Measurements from ENCODE around the gene RAC2.

The RAC2 gene

GRCh38 chr22:37221424-37222333, 22.4 kb downstream of the RAC2 start:
- DNase-seq (ENCODE audit: low read depth): no peak

DNA sequence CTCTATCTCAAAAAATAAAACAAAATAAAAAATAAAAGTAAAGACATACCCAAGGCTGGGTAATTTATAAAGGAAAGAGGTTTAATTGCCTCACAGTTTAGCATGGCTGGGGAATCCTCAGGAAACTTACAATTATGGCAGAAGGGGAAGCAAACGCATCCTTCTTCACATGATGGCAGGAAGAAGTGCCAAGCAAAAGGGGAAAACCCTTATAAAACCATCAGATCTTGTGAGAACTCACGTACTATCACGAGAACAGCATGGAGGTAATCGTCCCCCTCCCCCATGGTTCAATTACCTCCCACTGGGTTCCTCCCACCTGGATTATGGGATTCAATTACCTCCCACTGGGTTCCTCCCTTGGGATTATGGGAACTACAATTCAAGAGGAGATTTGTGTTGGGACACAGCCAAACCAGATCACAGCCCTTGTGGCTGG, 23.5 kb downstream of the RAC2 start:
- no peak for DNase-seq (ENCODE audit: low read depth)

- no peak for DNase-seq (ENCODE audit: low read depth)
These were observed 24.5 kb downstream of the RAC2 start for GRCh38 chr22:37219533-37219932.

DNA sequence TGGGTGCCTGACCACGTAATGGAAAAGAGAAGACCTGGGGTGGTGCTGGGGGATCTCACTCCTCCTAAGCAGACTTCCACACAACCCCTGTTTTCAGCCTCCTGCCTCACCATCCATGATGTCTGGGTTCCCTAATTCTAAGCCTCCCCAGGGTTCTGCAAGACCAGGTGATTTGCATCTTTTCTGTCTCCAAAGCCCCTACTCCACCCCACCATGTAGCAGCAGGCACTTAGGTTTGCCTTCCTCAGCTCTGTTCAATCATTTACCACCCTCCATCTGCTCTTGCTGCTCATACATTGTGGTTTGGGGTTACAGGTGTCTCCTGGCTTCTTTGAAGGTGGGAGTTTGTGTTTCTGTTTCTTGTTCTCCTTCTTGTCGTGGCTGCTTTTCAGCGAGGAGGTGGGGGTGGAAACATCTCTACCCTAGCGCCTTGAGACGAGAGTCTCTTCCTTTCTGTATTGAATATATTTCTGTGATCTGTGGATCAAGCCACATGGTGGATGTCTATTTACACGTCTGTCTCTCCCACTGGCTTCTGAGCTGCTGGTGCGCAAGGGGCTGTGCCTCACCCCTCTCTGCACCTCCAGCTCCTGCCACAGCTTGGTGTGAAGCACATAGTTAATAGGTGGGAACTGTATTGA, 25.2 kb downstream of the RAC2 start:
- DNase-seq (ENCODE audit: low read depth): peak; percentile 55

DNA sequence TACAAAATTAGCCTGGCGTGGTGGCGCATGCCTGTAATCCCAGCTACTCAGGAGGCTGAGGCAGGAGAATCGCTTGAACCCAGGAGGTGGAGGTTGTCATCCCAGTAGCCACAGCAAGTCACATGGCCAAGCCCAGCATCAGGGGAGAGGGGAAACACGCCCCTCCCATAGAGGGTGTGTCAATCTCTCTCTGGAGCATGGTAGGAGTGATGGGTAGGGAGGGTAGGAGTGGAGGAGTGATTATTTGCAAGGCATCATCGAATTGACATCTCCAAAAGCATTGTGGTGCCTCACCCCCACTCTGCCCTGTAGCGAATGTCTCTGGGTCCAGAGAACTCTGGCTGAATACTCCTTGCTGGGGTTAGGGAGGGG, 25.7 kb downstream of the RAC2 start:
- no peak for DNase-seq (ENCODE audit: low read depth)

DNA sequence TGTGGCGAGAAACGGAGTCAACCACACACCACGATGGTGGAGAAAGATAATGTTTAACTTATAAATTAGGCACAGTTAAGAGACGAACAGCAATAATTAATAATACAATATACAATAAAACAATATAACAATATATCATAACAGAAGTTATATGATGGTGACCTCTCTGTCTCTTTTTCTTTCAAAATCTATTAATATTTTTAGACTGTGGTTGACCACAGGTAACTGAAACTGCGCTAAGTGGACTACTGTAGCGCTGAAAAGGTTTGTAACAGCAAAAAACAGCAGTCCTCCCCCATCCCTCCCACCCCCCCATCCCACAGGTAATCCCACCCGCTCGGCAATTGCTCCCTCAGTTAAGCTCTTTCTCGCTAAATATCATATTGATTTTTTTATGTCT, 28.2 kb downstream of the RAC2 start:
- no peak for DNase-seq (ENCODE audit: low read depth)

DNA sequence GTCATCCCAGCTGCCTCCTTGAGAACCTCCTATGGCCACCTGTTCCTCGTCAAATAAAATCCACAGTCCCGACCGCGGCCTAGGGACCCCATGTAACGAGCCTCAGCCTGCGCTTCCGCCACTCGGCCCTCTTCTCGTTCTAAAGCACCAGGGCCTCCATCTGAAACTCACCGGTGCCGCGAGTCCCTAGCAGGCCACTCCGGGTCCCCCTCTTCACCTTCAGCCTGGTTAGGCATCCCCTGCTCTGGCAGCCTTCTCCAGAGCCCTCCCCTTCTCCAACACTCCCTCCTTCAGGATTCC, 29.4 kb downstream of the RAC2 start:
- no peak for DNase-seq (ENCODE audit: low read depth)

DNA sequence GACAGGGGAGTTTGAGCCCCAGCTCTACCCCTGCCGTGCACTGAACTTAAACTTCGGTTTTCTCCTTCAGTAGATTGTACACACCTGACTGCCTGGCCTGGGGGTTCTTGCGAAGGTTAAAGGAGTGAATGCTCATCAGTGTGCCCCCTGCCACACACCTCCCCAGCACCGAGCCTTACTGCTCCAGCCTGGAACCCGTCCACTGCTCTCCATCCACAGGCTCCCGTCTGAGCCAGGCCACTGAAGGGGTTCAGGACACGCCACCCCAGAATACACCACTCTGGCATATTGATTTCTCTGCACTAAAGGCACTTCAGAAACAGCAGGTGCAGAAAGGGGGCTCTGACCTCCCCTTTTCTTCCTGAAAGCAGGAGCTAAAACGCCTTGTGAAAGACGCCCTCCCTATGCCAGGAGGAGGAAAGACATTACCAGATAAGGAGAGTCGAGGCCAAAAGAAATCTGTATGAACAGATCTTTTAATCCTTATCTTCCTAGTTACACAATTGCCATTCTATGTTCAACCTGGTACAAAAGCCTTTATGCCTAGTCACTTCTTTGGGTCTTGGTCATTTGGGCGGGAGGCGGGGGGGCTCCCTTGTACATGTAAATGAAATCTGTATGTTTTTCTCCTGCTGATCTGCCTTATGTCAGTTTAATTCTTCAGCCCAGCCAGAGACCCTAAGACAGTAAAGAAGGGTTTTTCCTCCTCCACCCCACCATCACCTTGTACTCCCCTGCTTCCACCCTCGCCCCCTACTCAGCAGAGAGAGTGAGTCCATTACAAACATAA, 29.9 kb downstream of the RAC2 start:
- DNase-seq (ENCODE audit: low read depth): no peak

DNA sequence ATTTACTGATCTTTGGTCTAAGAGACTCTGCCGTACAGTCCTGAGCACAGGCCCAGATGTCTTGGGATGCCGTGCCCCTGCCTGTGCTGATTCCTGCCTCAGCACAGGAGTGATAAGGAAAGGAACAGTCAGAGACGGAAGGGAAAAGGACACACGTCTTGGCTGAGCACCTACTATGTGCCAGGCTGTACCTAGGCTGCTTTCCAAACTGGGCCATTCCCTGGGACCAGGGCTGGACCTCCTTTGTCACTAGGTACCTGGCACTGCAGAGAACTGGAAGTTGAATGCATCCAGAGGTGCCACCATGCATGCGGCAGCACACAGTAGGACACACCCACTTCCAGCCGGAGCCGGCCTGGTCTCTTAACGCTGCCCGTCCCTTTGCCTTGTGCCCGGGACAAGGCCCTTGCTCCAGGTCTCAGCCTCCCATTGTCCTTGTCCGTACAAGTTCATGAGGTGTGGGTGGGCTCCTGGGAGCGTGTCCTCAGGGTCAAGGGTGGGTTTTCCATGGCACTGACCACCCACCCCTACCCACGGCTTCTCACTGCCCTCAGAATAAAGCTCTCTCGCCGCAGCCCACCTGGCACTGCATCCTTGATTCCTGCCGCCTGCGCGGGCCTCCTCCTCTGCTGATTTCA, 30.7 kb downstream of the RAC2 start:
- no peak for DNase-seq (ENCODE audit: low read depth)

- DNase-seq (ENCODE audit: low read depth): no peak
These were observed 31.7 kb downstream of the RAC2 start, which contains the start of gene SSTR3 for GRCh38 chr22:37212174-37212906. TSS of gene SSTR3 (minus strand) at chr22:37212477. CDS start at chr22:37207803, 4,674 bp downstream.

DNA sequence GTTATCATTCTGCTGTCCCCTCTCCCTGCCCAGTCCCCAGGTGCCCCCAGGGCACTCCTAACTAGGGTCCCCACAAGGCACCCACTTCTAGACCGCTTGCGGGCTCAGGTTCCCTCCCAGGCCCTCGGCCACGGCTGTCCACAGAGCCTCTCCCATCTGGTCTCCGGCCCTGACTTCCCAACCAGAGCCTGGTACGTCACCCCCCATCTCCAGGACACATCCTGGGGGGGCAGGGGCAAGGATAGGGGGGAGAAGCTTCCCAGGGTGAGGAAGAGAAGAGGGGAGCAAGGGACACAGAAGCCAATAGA, 32.2 kb downstream of the RAC2 start:
- no peak for DNase-seq (ENCODE audit: low read depth)

DNA sequence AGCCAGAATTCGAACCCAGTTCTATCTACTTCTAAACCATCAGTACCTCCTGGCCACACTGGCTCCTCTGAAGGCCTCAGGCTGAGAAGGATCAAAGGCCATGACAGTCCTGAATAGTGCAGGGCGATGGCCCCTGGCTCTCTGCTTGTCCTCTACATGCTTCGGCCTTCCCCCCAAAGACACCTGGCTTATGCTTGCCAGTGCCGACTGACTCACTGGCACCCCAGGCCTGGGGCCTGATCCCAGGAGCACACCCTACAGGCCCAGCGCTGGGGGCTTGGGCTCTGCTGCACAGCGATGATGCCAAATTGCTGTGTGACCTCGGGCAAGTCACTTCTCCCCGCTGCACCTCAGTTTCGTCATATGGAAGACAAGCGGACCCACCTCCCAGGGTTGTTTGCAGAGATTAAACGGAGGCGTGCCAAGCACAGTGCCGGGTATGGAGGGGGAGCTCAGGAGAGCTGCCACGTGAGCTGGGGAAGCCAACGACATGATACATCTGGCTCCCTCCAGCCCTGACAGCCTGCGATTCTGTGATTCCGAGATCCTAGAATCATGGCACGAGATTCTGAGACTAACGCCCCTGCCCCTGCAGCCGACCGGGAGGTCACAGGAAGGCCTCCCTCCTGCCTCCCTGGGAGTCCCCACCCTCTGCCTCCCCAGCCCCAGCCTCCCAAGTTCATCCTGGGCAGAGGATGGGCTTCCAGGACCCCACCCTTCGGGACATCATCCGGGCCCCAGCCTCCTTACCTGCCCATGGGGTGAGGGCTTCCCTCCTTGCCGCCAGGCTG, 32.8 kb downstream of the RAC2 start:
- no peak for DNase-seq (ENCODE audit: low read depth)

DNA sequence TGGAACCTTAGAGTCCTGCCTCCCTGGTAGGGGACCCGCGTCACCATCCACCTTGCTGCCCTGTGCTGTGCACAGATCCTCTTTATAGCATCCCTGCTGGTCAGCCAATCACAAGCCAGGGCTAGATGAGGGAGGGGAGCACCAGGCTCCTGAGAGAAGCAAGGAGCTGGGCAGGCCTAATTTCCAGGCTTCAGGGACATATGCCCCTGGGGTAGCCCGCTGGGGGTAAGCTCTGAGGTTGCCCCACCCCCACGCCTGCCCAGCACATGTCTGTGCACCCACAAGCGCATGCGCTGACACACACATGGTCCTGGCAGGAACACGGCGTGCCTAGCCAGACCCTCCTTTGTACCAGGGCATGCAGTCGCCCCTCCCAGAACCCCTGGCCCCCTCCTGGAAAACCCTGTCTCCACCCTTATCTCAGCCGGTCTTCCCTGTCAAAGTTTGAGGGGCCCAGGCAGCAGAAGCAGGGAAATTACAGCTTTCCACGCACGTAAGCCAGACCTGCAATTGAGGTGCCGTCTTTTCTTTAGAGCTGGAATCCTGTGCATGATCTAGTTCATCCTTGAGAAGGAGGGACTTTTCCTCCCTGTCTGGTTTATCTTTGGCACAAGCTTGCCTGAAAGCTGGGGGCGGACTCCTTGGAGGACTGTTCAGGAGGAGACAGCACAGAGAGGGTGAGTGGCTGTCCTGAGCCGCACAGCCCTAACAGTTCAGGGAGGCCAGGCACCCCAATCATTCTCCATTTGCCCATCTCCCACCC, 33.8 kb downstream of the RAC2 start:
- DNase-seq (ENCODE audit: low read depth): no peak

DNA sequence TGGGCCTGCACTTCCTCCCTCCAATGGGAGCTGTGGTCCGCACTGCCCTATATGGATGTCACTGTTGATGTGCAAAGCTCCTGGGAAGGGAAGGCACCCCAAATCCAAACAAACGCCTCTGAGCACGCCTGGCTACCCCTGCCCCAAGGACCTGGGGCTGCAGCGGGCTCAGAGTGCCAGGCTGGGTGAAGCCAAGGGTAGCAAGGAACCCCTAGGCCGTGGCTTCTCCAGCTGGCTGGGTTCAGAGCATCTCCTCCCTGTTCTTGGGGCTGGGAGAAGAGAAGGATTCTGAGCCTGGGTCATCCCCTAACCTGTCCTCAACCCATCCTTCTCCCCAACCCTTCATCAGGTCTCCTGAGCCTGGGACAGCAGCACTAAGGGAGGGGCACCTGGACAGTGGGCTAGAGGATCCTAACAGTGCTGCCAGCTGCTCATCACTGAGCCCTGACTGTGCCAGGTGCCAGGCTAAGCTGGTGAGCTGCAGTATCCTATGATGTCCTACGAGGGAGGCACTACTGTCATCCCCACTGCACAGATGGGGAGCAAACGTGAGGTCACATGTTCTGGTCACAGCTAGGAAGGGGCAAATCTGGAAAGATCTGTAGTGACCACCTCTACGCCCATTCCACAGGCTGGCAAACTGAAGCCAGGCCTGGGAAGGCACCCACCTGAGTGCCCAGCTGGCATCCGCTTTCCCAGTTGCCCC, 34.8 kb downstream of the RAC2 start:
- no peak for DNase-seq (ENCODE audit: low read depth)

DNA sequence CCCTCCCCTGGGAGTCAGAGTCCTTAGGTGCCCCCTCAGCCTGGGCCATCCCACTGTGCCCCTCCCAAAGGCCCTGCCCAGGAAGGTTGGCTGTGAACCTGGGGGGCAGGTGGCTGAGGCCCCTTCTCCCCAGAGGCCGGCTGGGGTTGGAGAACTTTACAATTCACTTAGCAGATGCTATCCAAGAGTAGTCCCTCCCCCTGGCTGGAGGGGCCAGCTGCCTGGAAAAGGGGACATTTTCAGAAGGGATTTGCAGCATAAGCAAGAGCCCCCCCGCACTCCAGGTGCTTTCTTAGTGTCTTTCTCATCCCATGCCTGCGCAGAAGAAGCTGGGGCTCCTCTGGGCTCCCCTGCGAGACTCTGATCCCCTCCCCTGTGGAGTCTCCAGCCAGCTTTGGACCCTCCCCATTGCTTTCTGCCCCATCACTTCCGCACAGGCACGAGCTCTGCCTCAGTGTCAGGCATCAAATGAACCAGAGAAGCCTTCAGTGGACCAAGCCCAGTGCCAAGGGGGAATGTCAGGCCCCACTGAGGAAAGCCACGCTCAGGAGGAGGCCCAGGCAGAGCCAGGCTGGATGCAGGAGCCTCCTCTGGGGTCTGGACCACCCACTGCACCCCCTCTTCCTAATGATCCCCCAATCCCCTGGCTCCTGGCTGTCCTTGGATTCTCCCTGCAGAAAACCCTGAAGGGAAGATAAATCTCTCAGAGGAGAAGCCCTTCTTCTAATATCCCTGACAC, 35.5 kb downstream of the RAC2 start:
- DNase-seq (ENCODE audit: low read depth): no peak

DNA sequence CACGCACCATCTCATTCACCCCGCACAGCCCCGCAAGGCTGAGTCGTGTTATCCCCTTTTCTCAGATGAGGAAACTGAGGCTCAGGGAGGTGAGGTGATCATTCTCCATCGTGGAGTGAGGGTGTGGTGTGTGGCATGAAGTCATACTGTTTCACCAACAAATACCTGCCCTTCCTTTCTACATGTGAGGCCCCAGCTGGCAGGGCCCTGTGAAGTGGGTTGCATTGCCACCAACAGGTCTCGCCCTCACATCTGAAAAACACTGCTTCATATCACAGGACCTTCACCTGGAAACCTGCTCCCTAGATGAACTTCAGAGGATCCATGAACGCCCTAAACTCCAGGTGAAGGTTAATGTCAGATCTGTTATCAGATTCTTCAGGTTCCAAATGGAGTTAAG, 36.1 kb downstream of the RAC2 start:
- DNase-seq (ENCODE audit: low read depth): no peak

GRCh38 chr22:37206841-37207821, 36.9 kb downstream of the RAC2 start:
- DNase-seq (ENCODE audit: low read depth): no peak

Measured in activated gamma-delta T cell treated with anti-CD3 and anti-CD28 coated beads, Interleukin-2, amount 50 U/mL, for 16 hours (primary cell).